Activated T-cell treated with anti-CD3 and anti-CD28 coated beads, Interleukin-2, amount 50 U/mL, for 72 hours (primary cell): ENCODE measurements around the gene SECISBP2L. TPM values are rescaled to one million over a fixed set of nuclear protein-coding genes. Genes with fewer than 3 reads are reported as not detected.

Experiments used
- ATAC-seq, 2 donors: fragments of 150-1000 bp; cut with Tn5 transposase; replicated peaks in 1 of 2; 2 replicates each; pipeline ENCODE4 v1.10.0; 2021; ENCODE audit warnings: moderate library complexity in 2 of 2, mild to moderate bottlenecking in 1 of 2
- DNase-seq, 2 donors: peaks; one replicate each; pipeline ENCODE4 v3.0.0; 2021 to 2022; ENCODE audit warnings: mixed read lengths in 1 of 2
- H3K27ac Mint-ChIP-seq: one replicate; pipeline ENCODE4 v1.8.0; 2022; ENCODE audit warnings: mild to moderate bottlenecking, moderate library complexity, mixed read lengths
- H3K27me3 Mint-ChIP-seq: one replicate; pipeline ENCODE4 v1.8.0; 2022; ENCODE audit warnings: low read depth, mixed read lengths
- H3K36me3 Mint-ChIP-seq, 2 donors: one replicate each; pipeline ENCODE4 v1.8.0; 2022; ENCODE audit warnings: mixed read lengths in 2 of 2, mild to moderate bottlenecking in 1 of 2; ENCODE audit not compliant: insufficient read depth in 2 of 2
- H3K4me1 Mint-ChIP-seq: one replicate; pipeline ENCODE4 v1.8.0; 2022; ENCODE audit warnings: low read depth, mixed read lengths
- H3K4me3 Mint-ChIP-seq, 2 donors: one replicate each; pipeline ENCODE4 v1.8.0; 2022; ENCODE audit warnings: mild to moderate bottlenecking in 2 of 2, mixed read lengths in 2 of 2, moderate library complexity in 2 of 2
- H3K9me3 Mint-ChIP-seq, 2 donors: one replicate each; pipeline ENCODE4 v1.8.0; 2022; ENCODE audit warnings: mixed read lengths in 2 of 2
- total RNA-seq, 2 donors: library from RNA; stranded (reverse); gene quantifications; one replicate each; pipeline ENCODE4 v1.2.3, GENCODE V29; 2022

The SECISBP2L gene
- total RNA-seq, 2 donors from 2014 or later: 31.0 to 33.7 TPM

DNA sequence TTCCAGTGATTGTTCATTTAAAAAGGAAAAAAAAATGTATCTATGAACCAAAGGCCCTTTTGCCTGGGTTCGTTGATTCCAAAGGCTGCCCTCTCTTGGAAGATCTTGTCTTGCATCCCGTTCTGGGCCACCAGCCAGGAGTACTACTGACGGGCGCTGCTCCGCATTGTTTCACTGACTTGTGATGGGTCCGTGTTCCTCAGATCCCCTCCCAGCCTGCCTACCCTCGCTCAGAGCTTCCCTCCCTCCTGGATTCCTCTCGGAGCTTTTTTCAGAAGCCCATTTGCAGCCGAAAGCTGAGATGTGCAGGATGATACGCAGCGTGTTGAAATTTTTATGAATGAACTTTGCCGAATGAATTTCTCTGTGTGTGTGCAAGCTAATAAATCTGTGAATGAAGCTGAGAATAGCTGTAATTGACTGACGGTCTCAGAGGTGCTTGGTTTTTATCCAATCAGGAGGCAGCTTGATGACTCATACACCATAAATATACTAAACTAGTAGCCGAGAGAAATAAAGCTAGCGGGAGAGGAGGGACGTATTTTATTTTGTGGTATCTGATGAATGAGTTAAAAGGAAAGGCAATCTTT is 82.6 kb downstream of the SECISBP2L start, which contains the start of gene SHC4:
Gene SHC4 (minus strand): TSS at position 396 of the 590 bp plus-strand sequence. CDS start 904 bp downstream, outside the sequence.
- ATAC-seq (peak; percentile 10 to 19), DNase-seq (no peak)
- peaks cover 40% of the 10 kb centered on the region for H3K4me1 Mint-ChIP-seq
- H3K36me3 Mint-ChIP-seq: peaks cover 0 to 2% of the 10 kb centered on the region in 2 donors
- peaks cover 48% of the 10 kb centered on the region for H3K27me3 Mint-ChIP-seq
- peak within 1 kb of the TSS; percentile 13 for H3K27ac Mint-ChIP-seq
- H3K9me3 Mint-ChIP-seq: no peaks in the 10 kb centered on the region
- peak within 1 kb of the TSS; percentile 83 to 93 for H3K4me3 Mint-ChIP-seq

GRCh38 chr15:48962662-48963523 is 83.4 kb downstream of the SECISBP2L start:
- no peak overlapping the region for H3K27ac Mint-ChIP-seq

GRCh38 chr15:48955967-48956366 is 90.3 kb downstream of the SECISBP2L start:
- H3K27me3 Mint-ChIP-seq: peaks cover 49% of the 10 kb centered on the region

More at GRCh38 chr15:48962662-48963523, 83.4 kb downstream of the SECISBP2L start:
- Mint-ChIP-seq H3K4me1 (peaks cover 40% of the 10 kb centered on the region), H3K27me3 (peaks cover 55% of the 10 kb centered on the region), H3K9me3 (no peaks in the 10 kb centered on the region), H3K36me3 (peaks cover 0 to 2% of the 10 kb centered on the region in 2 donors), H3K4me3 (peak overlapping the region; percentile 83 to 93)
- DNase-seq: no peak
- no peak for ATAC-seq

DNA sequence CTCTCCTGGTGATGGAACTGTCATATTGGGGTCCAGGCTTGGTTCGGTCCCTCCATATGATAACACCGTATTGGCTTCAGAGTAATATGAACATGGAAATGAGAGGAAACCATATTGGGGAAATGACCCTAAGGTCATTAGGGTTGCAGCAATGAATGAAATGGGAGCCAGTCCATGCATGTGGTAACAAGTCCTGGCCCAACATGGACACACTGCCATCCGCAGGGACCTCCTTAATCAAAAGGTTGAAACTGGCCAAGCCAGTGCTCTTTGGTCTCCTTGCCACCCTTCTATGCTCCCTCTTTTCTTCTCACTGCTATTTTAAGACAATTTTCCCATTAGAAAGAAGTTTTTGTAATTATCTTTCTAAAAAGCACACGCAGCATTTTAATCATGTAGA is 90.9 kb downstream of the SECISBP2L start:
- no peaks in the 10 kb centered on the region for H3K4me1 Mint-ChIP-seq
- H3K4me3 Mint-ChIP-seq: no peak overlapping the region
- ATAC-seq (no peak), DNase-seq (no peak)
- peaks cover 54% of the 10 kb centered on the region for H3K27me3 Mint-ChIP-seq
- no peaks in the 10 kb centered on the region for H3K9me3 Mint-ChIP-seq
- no peak overlapping the region for H3K27ac Mint-ChIP-seq
- H3K36me3 Mint-ChIP-seq: no peaks in the 10 kb centered on the region

More at GRCh38 chr15:48955967-48956366, 90.3 kb downstream of the SECISBP2L start:
- no peaks in the 10 kb centered on the region for H3K36me3 Mint-ChIP-seq
- no peak for ATAC-seq
- no peak overlapping the region for H3K27ac Mint-ChIP-seq
- H3K9me3 Mint-ChIP-seq: no peaks in the 10 kb centered on the region
- no peak for DNase-seq
- H3K4me3 Mint-ChIP-seq: no peak overlapping the region
- H3K4me1 Mint-ChIP-seq: no peaks in the 10 kb centered on the region

GRCh38 chr15:48954538-48954937 is 91.7 kb downstream of the SECISBP2L start:
- no peak for ATAC-seq

GRCh38 chr15:48946840-48947187 is 99.4 kb downstream of the SECISBP2L start:
- Mint-ChIP-seq H3K9me3 (no peaks in the 10 kb centered on the region), H3K4me1 (peaks cover 16% of the 10 kb centered on the region), H3K27ac (no peak overlapping the region), H3K4me3 (no peak overlapping the region), H3K36me3 (peaks cover 0 to 1% of the 10 kb centered on the region in 2 donors), H3K27me3 (peaks cover 30% of the 10 kb centered on the region)
- DNase-seq (no peak), ATAC-seq (no peak)

More at GRCh38 chr15:48954538-48954937, 91.7 kb downstream of the SECISBP2L start:
- Mint-ChIP-seq H3K4me3 (no peak overlapping the region), H3K27ac (no peak overlapping the region), H3K27me3 (peaks cover 48% of the 10 kb centered on the region), H3K36me3 (no peaks in the 10 kb centered on the region), H3K4me1 (no peaks in the 10 kb centered on the region), H3K9me3 (no peaks in the 10 kb centered on the region)
- no peak for DNase-seq

DNA sequence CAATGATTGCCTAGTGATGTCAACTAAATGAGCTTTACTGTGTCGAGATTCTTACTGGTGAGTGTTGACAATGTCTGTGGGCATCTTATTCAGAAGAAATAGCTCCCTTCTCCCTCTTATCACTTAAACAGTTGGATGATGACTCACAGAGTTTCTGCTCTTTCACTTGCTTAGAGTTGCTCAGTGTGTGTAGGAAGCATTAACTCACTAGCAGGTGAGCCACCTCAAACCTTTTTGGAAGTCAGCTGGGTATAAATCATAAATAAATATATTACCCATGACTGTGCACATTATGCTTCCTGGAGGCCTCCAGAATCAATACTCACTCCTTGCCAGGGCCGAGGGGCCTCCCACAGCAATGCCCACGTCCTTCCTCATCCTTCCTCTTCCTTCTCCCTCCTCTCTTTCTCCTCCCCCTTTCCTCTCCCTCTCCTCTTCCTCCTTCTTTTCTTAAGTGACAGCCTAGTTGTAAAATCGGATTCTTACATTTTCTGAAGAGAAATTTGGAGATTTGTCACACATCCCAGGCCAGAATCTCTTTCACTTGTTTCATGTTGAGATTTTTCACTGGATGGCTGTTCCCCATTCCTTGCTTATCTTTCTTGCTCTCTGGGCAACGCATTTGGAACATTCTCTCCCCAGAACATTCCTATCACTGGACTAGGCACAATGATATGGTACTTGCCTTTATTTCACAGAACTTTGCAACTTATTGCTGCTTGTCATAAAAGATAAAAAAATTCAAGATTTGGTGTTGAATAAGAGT is 100.0 kb downstream of the SECISBP2L start:
- DNase-seq: no peak
- Mint-ChIP-seq H3K27me3 (peaks cover 30% of the 10 kb centered on the region), H3K36me3 (peaks cover 0 to 1% of the 10 kb centered on the region in 2 donors), H3K4me3 (peak overlapping the region in 1 of 2 donors; percentile 25), H3K9me3 (no peaks in the 10 kb centered on the region), H3K4me1 (peaks cover 18% of the 10 kb centered on the region), H3K27ac (no peak overlapping the region)
- ATAC-seq: peak; percentile 91 to 92

DNA sequence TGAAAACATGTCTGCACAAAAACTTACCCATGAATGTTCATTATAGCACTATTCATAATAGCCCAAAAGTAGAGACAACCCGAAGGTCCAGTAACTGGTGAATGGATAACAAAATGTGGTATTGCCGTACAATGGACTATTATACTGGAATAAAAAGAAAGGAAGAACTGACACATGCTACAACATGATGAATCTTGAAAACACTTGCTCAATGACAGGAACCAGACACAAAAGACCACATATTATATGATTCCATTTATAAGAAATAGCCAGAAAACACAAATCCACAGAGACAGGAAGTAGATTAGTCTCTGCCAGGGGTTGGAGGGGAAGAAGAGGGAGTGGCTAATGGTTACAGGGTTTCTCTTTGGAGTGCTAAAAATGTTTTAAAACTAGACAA is 100.9 kb downstream of the SECISBP2L start:
- H3K27ac Mint-ChIP-seq: no peak overlapping the region
- no peak for DNase-seq
- peak overlapping the region in 1 of 2 donors; percentile 32 for H3K4me3 Mint-ChIP-seq
- peaks cover 28% of the 10 kb centered on the region for H3K27me3 Mint-ChIP-seq
- peaks cover 27% of the 10 kb centered on the region for H3K4me1 Mint-ChIP-seq
- no peak for ATAC-seq
- peaks cover under 1 to 3% of the 10 kb centered on the region in 2 donors for H3K9me3 Mint-ChIP-seq
- peaks cover 1 to 2% of the 10 kb centered on the region in 2 donors for H3K36me3 Mint-ChIP-seq

- Mint-ChIP-seq H3K4me3 (no peak overlapping the region), H3K27me3 (peaks cover 37% of the 10 kb centered on the region), H3K9me3 (peaks cover 3 to 4% of the 10 kb centered on the region in 2 donors), H3K4me1 (peaks cover 30% of the 10 kb centered on the region), H3K36me3 (peaks cover 2 to 3% of the 10 kb centered on the region in 2 donors), H3K27ac (no peak overlapping the region)
- ATAC-seq: no peak
- DNase-seq: no peak
These were observed 104.3 kb downstream of the SECISBP2L start for GRCh38 chr15:48941904-48942303.

DNA sequence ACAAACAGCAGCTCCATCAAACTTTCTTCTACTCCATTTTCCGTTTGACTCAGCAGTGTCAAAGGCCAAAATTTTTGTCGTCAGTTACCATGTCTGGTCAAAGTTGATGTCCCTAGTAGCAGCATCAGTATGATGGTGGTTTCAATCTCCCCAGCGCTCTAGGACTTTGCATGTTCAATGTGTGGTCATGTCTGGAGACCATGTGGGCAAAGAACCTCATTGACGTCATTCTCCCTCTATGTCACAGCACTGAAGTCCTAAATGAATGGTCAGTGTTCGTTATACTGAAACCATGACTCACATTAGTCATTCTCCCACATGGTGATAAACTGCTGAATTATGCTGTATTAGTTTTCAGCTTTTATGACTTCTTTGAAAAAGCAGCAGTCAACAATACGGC is 105.7 kb downstream of the SECISBP2L start:
- H3K27ac Mint-ChIP-seq: peak overlapping the region; percentile 68
- peaks cover 3 to 4% of the 10 kb centered on the region in 2 donors for H3K9me3 Mint-ChIP-seq
- ATAC-seq: peak; percentile 92 to 97
- peaks cover 19% of the 10 kb centered on the region for H3K4me1 Mint-ChIP-seq
- peak; percentile 30 to 50 for DNase-seq
- H3K27me3 Mint-ChIP-seq: peaks cover 46% of the 10 kb centered on the region
- H3K36me3 Mint-ChIP-seq: peaks cover 2 to 3% of the 10 kb centered on the region in 2 donors
- peak overlapping the region in 1 of 2 donors; percentile 61 for H3K4me3 Mint-ChIP-seq

DNA sequence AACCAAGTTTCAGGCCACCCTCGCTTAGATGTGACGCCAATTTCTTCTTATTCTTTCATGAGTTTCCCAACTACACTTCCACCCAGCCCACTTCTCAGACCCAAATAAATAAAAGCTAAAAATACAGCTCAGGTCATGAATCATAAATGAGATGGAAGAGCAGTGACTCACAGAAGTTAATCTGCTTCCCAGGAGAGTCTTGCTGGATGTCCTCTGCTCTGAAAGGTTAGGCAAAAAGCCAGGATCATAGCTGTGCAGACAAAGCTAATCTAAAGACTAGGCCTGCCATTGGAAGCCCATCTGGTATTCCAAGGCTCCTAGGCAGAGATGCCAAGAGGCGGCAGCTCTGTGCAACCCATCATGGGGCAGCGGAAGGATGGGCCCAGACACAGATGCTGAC is 106.6 kb downstream of the SECISBP2L start:
- DNase-seq (no peak), ATAC-seq (no peak)
- H3K36me3 Mint-ChIP-seq: peaks cover 2 to 3% of the 10 kb centered on the region in 2 donors
- peaks cover 3 to 4% of the 10 kb centered on the region in 2 donors for H3K9me3 Mint-ChIP-seq
- H3K4me1 Mint-ChIP-seq: peaks cover 14% of the 10 kb centered on the region
- no peak overlapping the region for H3K4me3 Mint-ChIP-seq
- no peak overlapping the region for H3K27ac Mint-ChIP-seq
- H3K27me3 Mint-ChIP-seq: peaks cover 52% of the 10 kb centered on the region
